H1 (cell line): ENCODE results near the gene EVA1C. TPM values are rescaled to one million over a fixed set of nuclear protein-coding genes. Genes with fewer than 3 reads are reported as not detected.
A peak's percentile ranks its signal among the peaks of the same experiment; 100 is the strongest.

Source experiments
- CTCF ChIA-PET: fragments of 300-600 bp; sonication (Branson Sonifier 250); formaldehyde crosslinking; loops from one replicate; lab custom pipeline; 2021; ENCODE audit not compliant: partially characterized antibody; lab: Charles Lee
- POLR2A ChIA-PET: fragments of 300-600 bp; sonication (Branson Sonifier 250); formaldehyde crosslinking; loops from one replicate; lab custom pipeline; 2021; ENCODE audit warnings: inconsistent platforms; ENCODE audit not compliant: partially characterized antibody; lab: Charles Lee
- DNase-seq, 2 experiments: peaks; one replicate each; pipeline versions ENCODE4 v3.0.0 to v3.0.0-alpha.2; 2010 to 2022; ENCODE audit warnings: low spot score in 2 of 2, low read depth in 1 of 2, mixed read lengths in 1 of 2
- FAIRE-seq: peaks from 2 replicates; lab custom pipeline; 2011; peaks lifted over from hg19 to GRCh38; lab: Jason Lieb, UNC
- H2AFZ ChIP-seq: 2 replicates; pipeline ENCODE4 v1.8.1; 2012; ENCODE audit warnings: low read length, inconsistent platforms
- H2AK5ac ChIP-seq: 2 replicates; pipeline ENCODE4 v1.6.1; 2013; ENCODE audit warnings: low read depth, low read length
- H2BK120ac ChIP-seq: replicated peaks from 2 replicates; pipeline ENCODE3; 2013; ENCODE audit warnings: low read depth, low read length, inconsistent platforms
- H2BK12ac ChIP-seq: 2 replicates; pipeline ENCODE4 v1.6.1; 2013; ENCODE audit warnings: low read depth, low read length
- H2BK15ac ChIP-seq: 2 replicates; pipeline ENCODE4 v1.6.1; 2013; ENCODE audit warnings: low read length
- H2BK20ac ChIP-seq: 2 replicates; pipeline ENCODE4 v1.6.1; 2013; ENCODE audit warnings: low read length
- H2BK5ac ChIP-seq: 2 replicates; pipeline ENCODE4 v1.6.1; 2013; ENCODE audit warnings: low read depth, low read length
- H3K14ac ChIP-seq: 2 replicates; pipeline ENCODE4 v1.6.1; 2013; ENCODE audit warnings: inconsistent platforms; ENCODE audit not compliant: insufficient read length
- H3K18ac ChIP-seq: 2 replicates; pipeline ENCODE4 v1.6.1; 2013; ENCODE audit warnings: low read length; ENCODE audit errors: extremely low read depth
- H3K23ac ChIP-seq: 2 replicates; pipeline ENCODE4 v1.6.1; 2013; ENCODE audit warnings: inconsistent platforms; ENCODE audit not compliant: insufficient read length
- H3K23me2 ChIP-seq: 2 replicates; pipeline ENCODE4 v1.6.1; 2013; ENCODE audit warnings: low read depth, low read length
- H3K27ac ChIP-seq: 2 replicates; pipeline ENCODE4 v1.6.1; 2011; ENCODE audit warnings: low read depth, low read length, inconsistent platforms
- H3K27me3 ChIP-seq, 4 experiments: replicated peaks in 1 of 4; 1 replicate in 1 of 4; 2 replicates in 3 of 4; pipeline versions ENCODE4 v1.6.1 to v1.8.1; 2011 to 2013; ENCODE audit warnings: low read length in 3 of 4, mild to moderate bottlenecking in 3 of 4, inconsistent platforms in 2 of 4, mixed read lengths in 2 of 4, moderate library complexity in 1 of 4; ENCODE audit not compliant: control insufficient read depth in 3 of 4, insufficient read depth in 3 of 4; ENCODE audit errors: extremely low read depth in 1 of 4
- H3K36me3 ChIP-seq, 4 experiments: 2 replicates each; pipeline versions ENCODE4 v1.6.1 to v1.8.1; 2011 to 2013; ENCODE audit warnings: mild to moderate bottlenecking in 4 of 4, low read length in 3 of 4, moderate library complexity in 2 of 4, control low read depth in 1 of 4, inconsistent platforms in 1 of 4; ENCODE audit not compliant: insufficient read depth in 4 of 4, control insufficient read depth in 2 of 4
- H3K4ac ChIP-seq: replicated peaks from 2 replicates; pipeline ENCODE3; 2013; ENCODE audit warnings: low read length, low read depth, mixed read lengths, inconsistent platforms; ENCODE audit not compliant: insufficient read length
- H3K4me1 ChIP-seq, 4 experiments: replicated peaks in 1 of 4; 1 replicate in 1 of 4; 2 replicates in 3 of 4; pipeline versions ENCODE4 v1.6.1 to v1.8.1; 2011 to 2013; ENCODE audit warnings: low read length in 3 of 4, inconsistent platforms in 2 of 4, mixed read lengths in 1 of 4; ENCODE audit not compliant: insufficient read depth in 4 of 4, control insufficient read depth in 3 of 4
- H3K4me2 ChIP-seq, 2 experiments: 2 replicates each; pipeline versions ENCODE4 v1.6.1 to v1.8.1; 2011 to 2013; ENCODE audit warnings: low read depth in 2 of 2, low read length in 2 of 2, control low read depth in 1 of 2, inconsistent platforms in 1 of 2, mild to moderate bottlenecking in 1 of 2; ENCODE audit not compliant: insufficient read depth in 1 of 2
- H3K4me3 ChIP-seq, 4 experiments: fragments of 200-600, 300-600 bp in 1 of 4; sonication (generic), shearing (Covaris generic), sonication (Bioruptor Twin) in 1 of 4; 2 replicates each; pipeline versions ENCODE4 v1.5.1 to v1.8.1; 2011 to 2016; ENCODE audit warnings: low read length in 4 of 4, low read depth in 3 of 4, control low read depth in 2 of 4, inconsistent platforms in 2 of 4, mild to moderate bottlenecking in 2 of 4, mixed read lengths in 1 of 4, moderate library complexity in 1 of 4; ENCODE audit not compliant: insufficient read depth in 2 of 4; ENCODE audit errors: extremely low read depth in 1 of 4
- H3K56ac ChIP-seq: replicated peaks from 2 replicates; pipeline ENCODE3; 2013; ENCODE audit warnings: low read depth, mild to moderate bottlenecking, mixed read lengths, low read length, inconsistent platforms; ENCODE audit not compliant: insufficient read length
- H3K79me1 ChIP-seq: 2 replicates; pipeline ENCODE4 v1.6.1; 2013; ENCODE audit warnings: low read depth, low read length, control low read depth
- H3K79me2 ChIP-seq, 2 experiments: 2 replicates each; pipeline versions ENCODE4 v1.6.1 to v1.8.1; 2012 to 2013; ENCODE audit warnings: low read length in 2 of 2, mild to moderate bottlenecking in 2 of 2, inconsistent platforms in 1 of 2; ENCODE audit not compliant: insufficient read depth in 2 of 2, control insufficient read depth in 1 of 2
- H3K9ac ChIP-seq, 4 experiments: replicated peaks in 1 of 4; 1 replicate in 1 of 4; 2 replicates in 3 of 4; pipeline versions ENCODE4 v1.6.1 to v1.8.1; 2011 to 2013; ENCODE audit warnings: low read depth in 3 of 4, low read length in 3 of 4, control low read depth in 2 of 4, mild to moderate bottlenecking in 2 of 4, moderate library complexity in 2 of 4, inconsistent platforms in 1 of 4; ENCODE audit errors: extremely low read depth in 1 of 4
- H3K9me3 ChIP-seq, 2 experiments: 2 replicates each; pipeline versions ENCODE4 v1.6.1 to v1.8.1; 2012 to 2013; ENCODE audit warnings: mild to moderate bottlenecking in 2 of 2, moderate library complexity in 2 of 2, control low read depth in 1 of 2, inconsistent platforms in 1 of 2, low read depth in 1 of 2, low read length in 1 of 2, mixed read lengths in 1 of 2; ENCODE audit not compliant: insufficient read depth in 2 of 2
- H4K20me1 ChIP-seq, 2 experiments: replicated peaks in 1 of 2; 2 replicates each; pipeline versions ENCODE3 to v1.8.1; 2011 to 2013; ENCODE audit warnings: inconsistent platforms in 2 of 2, low read length in 2 of 2, mild to moderate bottlenecking in 1 of 2; ENCODE audit not compliant: insufficient read depth in 2 of 2, control insufficient read depth in 1 of 2
- H4K5ac ChIP-seq: 2 replicates; pipeline ENCODE4 v1.6.1; 2013; ENCODE audit warnings: low read length, low read depth, mixed read lengths, inconsistent platforms; ENCODE audit not compliant: insufficient read length
- H4K8ac ChIP-seq: 2 replicates; pipeline ENCODE4 v1.8.0; 2013; ENCODE audit warnings: mild to moderate bottlenecking, moderate library complexity, low read length, inconsistent platforms; ENCODE audit not compliant: insufficient read depth; ENCODE audit errors: extremely low read depth
- H4K91ac ChIP-seq: replicated peaks from 2 replicates; pipeline ENCODE3; 2013; ENCODE audit warnings: low read length, mixed read lengths, inconsistent platforms; ENCODE audit not compliant: insufficient read length
- CTCF ChIP-seq, 3 experiments: IDR thresholded peaks; 1 replicate in 2 of 3; 2 replicates in 1 of 3; pipeline versions ENCODE4 v1.5.1 to v1.6.1; 2011; ENCODE audit warnings: low read length in 3 of 3, mild to moderate bottlenecking in 3 of 3, inconsistent platforms in 2 of 3, low read depth in 1 of 3, moderate library complexity in 1 of 3; ENCODE audit not compliant: insufficient read depth in 1 of 3; ENCODE audit errors: control extremely low read depth in 1 of 3
- POLR2AphosphoS5 ChIP-seq: IDR thresholded peaks from 2 replicates; pipeline ENCODE4 v1.6.1; 2011; ENCODE audit warnings: low read depth, low read length
- WGBS, 2 experiments: shearing (Covaris generic) in 1 of 2; methylation state at CpG; one replicate each; pipeline versions ENCODE4 v1.1.6 to v1.1.7; 2013 to 2015; ENCODE audit warnings: low lambda C conversion rate in 2 of 2, mixed read lengths in 2 of 2, inconsistent platforms in 1 of 2, low coverage in 1 of 2, missing lambda C conversion rate in 1 of 2; ENCODE audit not compliant: insufficient replicate concordance in 2 of 2, insufficient coverage in 1 of 2, insufficient read length in 1 of 2; ENCODE audit errors: extremely low coverage in 1 of 2, missing lambda C conversion rate in 1 of 2; 5-methylcytosine and 5-hydroxymethylcytosine counted together
- polyA plus RNA-seq, 7 experiments: library from polyadenylated mRNA; depleted of rRNA in 3 of 7; stranded (reverse) in 5 of 7; unstranded in 2 of 7; fragments of >200 nt in 5 of 7; fragments of 200-250 nt in 2 of 7; gene quantifications; 1 replicate in 5 of 7; 2 replicates in 1 of 7; 4 replicates in 1 of 7; pipeline versions ENCODE4 v1.2.1 to v1.2.3, GENCODE V29; 2011 to 2013; ENCODE audit warnings: missing spikeins in 2 of 7, mixed read lengths in 2 of 7
- total RNA-seq: library from RNA; stranded (reverse); fragmentation: NEBNext Ultra II Directional; extraction: Animal tissue kit (Norgen Biotek cat#: 25700); gene quantifications from 2 replicates; pipeline ENCODE4 v1.2.1, GENCODE V29; 2021

EVA1C gene
- total and polyA plus RNA-seq, 2 of the 8 experiments (the other 6 are each of a cell fraction or from before 2014, with no cell fraction given), result 2.6 to 3.6 TPM

- Histone ChIP-seq H3K36me3 (no peaks in the 10 kb centered on the region), H2BK15ac (no peak overlapping the region), H3K4me3 (no peak overlapping the region), H3K4ac (no peak overlapping the region), H3K79me1 (no peaks in the 10 kb centered on the region), H3K79me2 (no peaks in the 10 kb centered on the region), H3K14ac (no peak overlapping the region), H4K20me1 (no peaks in the 10 kb centered on the region), H3K4me2 (no peak overlapping the region), H4K5ac (no peak overlapping the region), H2AFZ (no peak overlapping the region), H4K91ac (no peak overlapping the region), H2BK5ac (no peak overlapping the region), H3K27me3 (no peaks in the 10 kb centered on the region), H2BK20ac (no peak overlapping the region), H3K23ac (no peak overlapping the region), H3K4me1 (peaks cover 0 to 3% (median under 1%) of the 10 kb centered on the region in 4 experiments; a peak in 2 of 7 replicates), H2BK120ac (no peak overlapping the region), H3K9me3 (peaks cover 2 to 6% of the 10 kb centered on the region in 2 experiments; a peak in 1 of 4 replicates), H3K18ac (no peak overlapping the region), H4K8ac (no peak overlapping the region), H3K23me2 (no peaks in the 10 kb centered on the region), H3K56ac (no peak overlapping the region), H2AK5ac (no peak overlapping the region), H3K27ac (no peak overlapping the region), H3K9ac (no peak overlapping the region), H2BK12ac (no peak overlapping the region)
- 83% methylated on average over 4 of the region's 4 CpGs; no CpG with 5 or more reads in 1 of the 2 experiments for WGBS, 2 experiments
- TF ChIP-seq CTCF (IDR thresholded peaks at IDR 0.05; ENCODE audit: control extremely low read depth in 1 of 3, insufficient read depth in 1 of 3, low read depth in 1 of 3, low read length in 3 of 3), result peak in 2 of 3 experiments; percentile 24; a peak in 2 of 4 replicates
- no peak for TF ChIP-seq POLR2AphosphoS5
- DNase-seq, result no peak
- POLR2A ChIA-PET, result no interaction called here
- FAIRE-seq, result no peak
- CTCF ChIA-PET, result interaction anchor here (0.7 to 2.6 kb wide), 6 partner anchors 9 to 175 kb away, joined by 3 to 7 read pairs (median 4); no protein-coding TSS in a partner anchor
Measured at GRCh38 chr21:32425628-32426027, 13.1 kb downstream of the EVA1C start.
